SKM-1 treated with dmso at 0.1 percent for 144 hours (cell line): ENCODE measurements around the gene SMARCAD1.
A peak's percentile ranks its signal among the peaks of the same experiment; 100 is the strongest.

ENCODE experiments used
- DNase-seq: peaks from one replicate; lab custom pipeline; 2025; ENCODE audit not compliant: unreplicated experiment; lab: John Stamatoyannopoulos, UW

SMARCAD1 gene

DNA sequence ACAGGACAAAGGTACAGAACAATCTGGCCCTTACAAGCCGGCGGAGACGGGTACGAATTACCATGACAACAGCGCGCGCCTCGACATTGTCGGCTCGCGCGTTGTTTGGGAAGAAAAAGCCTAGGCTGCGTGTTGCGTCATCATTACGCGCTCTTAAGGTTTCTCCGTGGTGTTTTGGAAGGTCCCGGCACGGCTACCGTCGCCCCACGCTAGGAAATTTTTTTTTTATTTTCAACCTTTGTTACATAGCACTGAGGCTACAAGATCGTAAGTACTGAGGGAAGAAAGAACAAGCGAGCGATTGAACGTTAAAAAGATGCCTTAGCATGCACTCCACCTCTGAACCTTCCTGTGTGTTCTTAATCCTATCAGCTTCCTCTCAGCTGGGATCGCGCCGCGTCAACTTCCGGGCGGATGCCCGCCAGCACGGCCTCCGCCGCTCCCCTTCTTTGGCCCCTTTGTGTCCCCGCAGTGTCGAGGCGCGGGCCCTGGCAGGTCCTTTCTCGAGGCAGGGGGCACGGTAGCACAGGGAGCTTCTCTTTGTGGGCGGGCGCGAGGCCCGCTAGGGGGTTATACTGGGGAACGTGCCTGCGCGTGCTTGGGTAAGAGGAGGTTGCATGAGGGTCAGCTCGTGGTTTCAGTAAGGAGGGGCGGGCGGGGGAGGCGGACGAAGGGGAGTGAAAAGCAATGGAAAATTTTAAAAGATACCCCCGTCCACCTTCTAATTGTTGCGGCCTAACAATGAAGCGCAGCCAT, at the start of gene SMARCAD1:
TSS of gene SMARCAD1 (plus strand) at position 397 of the 756 bp plus-strand sequence. CDS start 530 bp downstream, outside the sequence.
- DNase-seq: peak; percentile 89

DNA sequence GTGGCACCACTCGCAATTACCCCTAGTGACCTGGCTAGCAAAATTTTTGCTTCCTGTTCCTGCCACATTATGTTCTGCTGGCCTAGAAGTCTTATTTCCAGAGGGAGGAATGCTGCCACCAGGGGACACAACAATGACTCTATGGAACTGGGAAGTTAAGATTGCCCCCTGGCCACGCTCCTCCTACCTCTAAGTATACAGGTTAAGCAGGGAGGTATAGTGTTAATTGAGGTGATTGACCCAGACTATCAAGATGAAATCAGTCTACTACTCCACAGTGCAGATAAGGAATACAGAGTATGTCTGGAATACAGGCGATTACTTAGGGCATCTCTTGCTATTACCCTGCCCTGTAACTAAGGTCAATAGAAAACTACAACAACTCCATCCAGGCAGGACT, 48.8 kb upstream of the SMARCAD1 start:
- no peak for DNase-seq

GRCh38 chr4:94159790-94160189, 47.9 kb upstream of the SMARCAD1 start:
- DNase-seq: no peak

DNA sequence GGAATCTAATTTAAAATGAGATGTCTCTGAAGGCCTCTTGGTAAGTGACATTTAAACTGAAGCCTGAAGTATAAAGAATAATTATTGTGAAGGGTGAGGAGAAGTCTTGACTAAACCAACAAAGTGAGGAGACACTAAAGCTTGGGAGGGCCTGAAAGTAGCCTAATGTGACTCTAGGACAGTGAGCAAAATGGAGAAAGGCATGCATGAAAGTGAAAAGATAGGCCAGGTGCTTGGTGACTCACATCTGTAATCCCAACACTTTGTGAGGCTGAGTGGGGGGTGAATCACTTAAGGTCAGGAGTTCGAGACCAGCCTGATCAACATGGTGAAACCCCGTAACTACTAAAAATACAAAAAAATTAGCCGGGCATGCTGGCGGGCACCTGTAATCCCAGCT, 46.9 kb upstream of the SMARCAD1 start:
- no peak for DNase-seq

DNA sequence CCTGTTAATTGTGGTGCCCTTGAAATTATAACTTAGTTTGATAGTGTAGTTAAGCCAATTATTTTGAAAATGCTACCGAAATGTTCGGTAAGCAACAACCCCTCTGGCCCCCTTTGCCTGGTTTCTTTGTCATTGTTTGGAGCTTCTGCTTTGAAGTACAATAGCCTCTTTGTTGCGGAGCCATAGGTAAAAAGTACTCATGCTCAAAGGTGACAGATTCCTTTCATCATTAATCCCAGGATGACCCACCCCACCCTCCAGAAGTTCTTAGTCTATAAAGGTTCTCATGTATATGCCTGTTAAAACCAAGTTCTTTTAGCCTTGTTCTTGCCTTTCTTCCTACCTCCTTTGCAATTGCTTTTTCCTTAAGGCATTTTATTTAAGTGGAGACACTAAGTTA, 42.4 kb upstream of the SMARCAD1 start:
- no peak for DNase-seq

- no peak for DNase-seq
Measured at GRCh38 chr4:94168321-94168720, 39.3 kb upstream of the SMARCAD1 start.

- DNase-seq: no peak
Measured at GRCh38 chr4:94169803-94170372, 37.8 kb upstream of the SMARCAD1 start.

- peak; percentile 36 for DNase-seq
Measured at GRCh38 chr4:94171616-94172015, 36.0 kb upstream of the SMARCAD1 start.

- DNase-seq: no peak
Measured at GRCh38 chr4:94175553-94176261, 32.0 kb upstream of the SMARCAD1 start.

GRCh38 chr4:94177822-94178221, 29.8 kb upstream of the SMARCAD1 start:
- DNase-seq: no peak

GRCh38 chr4:94181815-94182214, 25.9 kb upstream of the SMARCAD1 start:
- DNase-seq: no peak

DNA sequence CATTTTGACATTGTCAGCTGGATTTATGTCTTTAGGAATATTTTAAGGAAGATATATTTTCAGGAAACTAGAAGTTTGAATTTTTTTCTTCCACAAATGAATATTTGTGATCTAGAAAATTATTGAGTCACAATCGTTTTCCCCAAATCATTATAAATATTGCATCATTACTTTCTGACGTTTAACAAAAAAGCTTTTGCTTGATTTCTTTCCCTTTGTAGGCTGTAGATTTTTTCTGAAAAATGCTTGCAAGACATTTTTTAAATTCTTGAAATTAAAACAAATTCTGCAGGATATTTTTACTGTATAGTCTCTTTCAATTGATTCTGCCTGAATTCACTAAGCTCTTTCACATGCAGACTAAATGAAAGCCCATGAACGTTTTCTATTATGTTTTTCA, 4.9 kb upstream of the SMARCAD1 start:
- no peak for DNase-seq

DNA sequence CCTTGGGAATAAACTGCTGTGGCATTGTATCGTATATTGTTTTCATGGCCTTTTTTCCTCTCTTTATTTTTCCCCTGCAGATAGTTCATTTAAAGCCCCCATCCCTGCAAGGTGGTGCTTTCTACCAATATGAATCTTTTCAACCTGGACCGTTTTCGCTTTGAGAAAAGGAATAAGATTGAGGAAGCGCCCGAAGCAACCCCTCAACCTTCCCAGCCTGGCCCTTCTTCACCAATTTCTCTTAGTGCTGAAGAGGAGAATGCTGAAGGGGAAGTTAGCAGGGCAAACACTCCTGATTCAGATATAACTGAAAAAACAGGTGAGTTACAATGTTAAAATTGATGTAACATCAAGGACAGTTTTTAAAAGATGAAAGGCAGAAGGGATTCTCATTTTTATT, 601 bp downstream of the SMARCAD1 start:
- DNase-seq: peak; percentile 52

GRCh38 chr4:94208918-94209317, 1.3 kb downstream of the SMARCAD1 start:
- DNase-seq: no peak

DNA sequence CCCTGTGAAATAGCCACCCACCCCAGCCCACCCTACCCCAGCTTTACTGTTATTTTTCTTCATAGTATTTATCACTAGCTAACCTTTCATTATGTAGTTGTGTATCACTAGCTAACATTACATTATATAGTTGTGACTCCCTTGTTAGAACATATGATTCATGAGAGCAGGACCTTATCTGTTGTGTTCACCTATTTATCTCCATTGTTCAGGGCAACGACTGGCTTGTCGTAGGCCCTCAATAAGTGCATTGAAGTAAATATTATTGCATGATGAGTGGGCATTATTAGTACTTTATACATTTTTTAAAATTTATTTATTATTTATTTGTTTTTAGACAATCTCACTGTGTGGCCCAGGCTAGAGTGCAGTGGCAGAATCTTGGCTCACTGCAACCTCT, 4.2 kb downstream of the SMARCAD1 start:
- DNase-seq: no peak

DNA sequence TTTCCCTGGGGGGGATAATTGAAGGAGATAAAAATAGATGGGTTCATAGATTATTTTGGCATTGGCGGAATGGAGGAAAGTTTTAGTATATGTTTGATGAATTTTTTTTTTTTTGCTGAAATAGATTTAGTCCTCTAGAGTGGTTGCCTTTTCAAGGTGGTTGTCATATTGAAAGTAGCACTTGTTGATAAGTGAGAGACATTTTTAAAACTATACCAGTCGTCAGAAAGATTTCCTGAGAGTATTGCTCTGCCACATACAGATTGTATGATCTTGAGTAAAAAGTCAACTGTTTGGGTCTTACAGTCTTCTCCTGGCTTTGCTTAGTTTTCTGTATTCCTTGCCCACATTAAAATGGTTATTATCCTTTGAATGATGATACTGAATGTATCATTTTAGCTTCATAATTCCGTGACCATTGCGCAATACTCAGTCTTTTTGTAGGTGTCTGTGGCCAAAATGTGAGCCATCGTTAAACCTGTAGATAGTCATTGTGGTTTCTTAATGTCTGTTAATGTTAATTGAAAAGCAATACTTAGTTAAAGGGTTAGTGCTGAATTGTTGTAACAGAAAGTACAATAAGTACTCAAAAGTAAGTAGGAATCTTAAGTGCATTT, 7.1 kb downstream of the SMARCAD1 start:
- no peak for DNase-seq

GRCh38 chr4:94216394-94216793, 8.7 kb downstream of the SMARCAD1 start:
- DNase-seq: no peak

GRCh38 chr4:94219402-94219801, 11.7 kb downstream of the SMARCAD1 start:
- DNase-seq: no peak

DNA sequence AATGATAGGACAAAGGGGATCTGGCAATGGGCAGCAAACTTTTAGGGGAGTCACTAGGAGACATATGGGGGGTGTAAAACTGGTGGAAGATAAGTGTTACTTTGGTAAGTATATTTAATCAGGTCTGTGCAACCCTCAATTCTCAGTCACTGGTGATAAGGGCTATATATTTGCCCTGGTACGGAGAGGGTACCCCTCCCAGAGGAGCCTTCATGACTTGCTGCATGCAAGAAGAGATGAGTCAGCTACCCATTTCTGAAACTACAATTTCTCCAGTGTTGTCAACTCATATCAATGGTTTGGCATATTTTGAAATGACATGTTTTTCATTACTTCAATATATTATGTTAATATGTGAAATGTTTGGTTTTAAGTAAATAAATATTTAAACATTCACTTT, 14.3 kb downstream of the SMARCAD1 start:
- DNase-seq: no peak

- no peak for DNase-seq
Measured at GRCh38 chr4:94225449-94225848, 17.8 kb downstream of the SMARCAD1 start.

DNA sequence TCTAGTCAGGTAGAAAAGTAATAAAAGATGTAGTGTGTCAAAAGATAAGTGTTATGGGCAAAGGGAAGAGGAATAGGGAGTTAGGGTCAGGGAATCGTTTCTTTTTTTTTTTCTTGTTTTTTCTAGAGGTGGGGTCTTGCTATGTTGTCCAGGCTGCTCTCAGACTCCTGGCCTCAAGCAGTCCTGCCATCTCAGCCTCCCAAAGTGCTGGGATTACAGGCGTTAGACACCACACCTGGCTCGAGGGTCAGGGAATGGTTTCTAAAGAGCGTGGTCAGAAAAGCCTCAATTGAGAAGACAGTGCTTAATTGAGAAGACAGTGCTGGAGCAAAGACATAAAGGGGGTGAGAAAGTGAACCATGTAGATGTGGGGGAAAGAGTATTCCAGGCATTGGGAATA, 19.1 kb downstream of the SMARCAD1 start:
- DNase-seq: no peak
